Measurements from ENCODE around the gene GSE1. TPM values are rescaled to one million over a fixed set of nuclear protein-coding genes. Genes with fewer than 3 reads are reported as not detected.

GSE1 gene
- total and polyA plus RNA-seq, 2 of the 13 experiments (the other 11 are each of a cell fraction or from before 2014, with no cell fraction given) = 16.1 to 31.2 TPM

DNA sequence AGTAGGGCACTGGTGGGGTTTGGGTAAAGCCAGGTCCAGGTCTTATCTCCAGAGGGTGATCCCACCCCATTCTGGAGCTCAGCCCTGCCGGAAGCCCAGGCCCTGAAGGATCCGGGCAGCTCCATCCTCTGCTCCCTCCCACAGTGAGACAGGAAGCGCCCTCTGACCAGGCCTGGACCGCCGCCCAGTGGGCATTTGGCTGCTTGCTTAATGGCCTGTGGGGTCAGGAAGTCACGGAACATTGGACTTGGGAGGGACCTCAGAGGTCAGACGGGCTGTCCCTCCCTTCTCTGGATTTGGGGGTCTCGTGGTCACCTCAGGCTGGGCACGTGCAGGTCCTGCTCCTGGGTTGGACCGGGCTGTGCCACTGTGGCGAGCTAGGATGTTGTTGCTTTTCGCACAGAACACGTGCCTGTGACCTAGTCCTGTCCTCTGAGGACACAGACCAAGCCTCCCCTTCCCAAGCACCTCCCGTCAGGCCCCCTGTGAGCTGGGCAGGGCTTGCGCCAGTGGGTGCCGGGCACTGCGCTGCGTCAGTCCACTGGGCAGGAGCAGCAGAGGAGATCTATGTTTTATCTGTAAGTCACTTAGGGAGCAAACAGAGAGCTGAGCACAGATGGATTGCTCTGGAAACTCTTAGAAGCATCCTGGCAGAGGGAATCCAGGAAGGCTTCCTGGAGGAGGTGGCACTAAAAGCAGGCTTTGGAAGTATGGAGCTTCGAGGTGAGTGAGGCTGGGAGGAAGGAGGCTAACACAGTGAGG, 49.4 kb upstream of the GSE1 start (continued):
- TF ChIP-seq ZNF34 (CRISPR knock-in tag; IDR thresholded peaks at IDR 0.05; ENCODE audit: borderline replicate concordance) (peak; percentile 48; the same call in 1 of the 2 replicates), ZNF839 (CRISPR knock-in tag; IDR thresholded peaks at IDR 0.05; ENCODE audit: borderline replicate concordance) (peak; percentile 91; the same call in 1 of the 2 replicates), ZNF605 (CRISPR knock-in tag; IDR thresholded peaks at IDR 0.05) (0 out of 2 replicates have a peak, but pooled peaks have one; percentile 48), CREB1 (IDR thresholded peaks at IDR 0.05) (no peak), CREB1 (CRISPR knock-in tag; IDR thresholded peaks at IDR 0.05) (no peak), ZSCAN21 (CRISPR knock-in tag; IDR thresholded peaks at IDR 0.05; ENCODE audit: borderline replicate concordance) (no peak), ZNF562 (CRISPR knock-in tag; IDR thresholded peaks at IDR 0.05; ENCODE audit: borderline replicate concordance) (no peak), STAT5B (CRISPR knock-in tag; IDR thresholded peaks at IDR 0.05) (no peak), GABPB1 (CRISPR knock-in tag; IDR thresholded peaks at IDR 0.05) (peak; percentile 87), SP140L (CRISPR knock-in tag; IDR thresholded peaks at IDR 0.05; ENCODE audit: borderline replicate concordance) (no peak), ZC3H13 (CRISPR knock-in tag; IDR thresholded peaks at IDR 0.05) (no peak), PTBP1 (IDR thresholded peaks at IDR 0.05; ENCODE audit: low read depth, low read length, poor library complexity, severe bottlenecking) (no peak), HMG20B (CRISPR knock-in tag; conservative IDR thresholded peaks at IDR 0.05) (no peak; the same call in 1 of the 2 replicates)
- TF ChIP-seq, protein P1, sequence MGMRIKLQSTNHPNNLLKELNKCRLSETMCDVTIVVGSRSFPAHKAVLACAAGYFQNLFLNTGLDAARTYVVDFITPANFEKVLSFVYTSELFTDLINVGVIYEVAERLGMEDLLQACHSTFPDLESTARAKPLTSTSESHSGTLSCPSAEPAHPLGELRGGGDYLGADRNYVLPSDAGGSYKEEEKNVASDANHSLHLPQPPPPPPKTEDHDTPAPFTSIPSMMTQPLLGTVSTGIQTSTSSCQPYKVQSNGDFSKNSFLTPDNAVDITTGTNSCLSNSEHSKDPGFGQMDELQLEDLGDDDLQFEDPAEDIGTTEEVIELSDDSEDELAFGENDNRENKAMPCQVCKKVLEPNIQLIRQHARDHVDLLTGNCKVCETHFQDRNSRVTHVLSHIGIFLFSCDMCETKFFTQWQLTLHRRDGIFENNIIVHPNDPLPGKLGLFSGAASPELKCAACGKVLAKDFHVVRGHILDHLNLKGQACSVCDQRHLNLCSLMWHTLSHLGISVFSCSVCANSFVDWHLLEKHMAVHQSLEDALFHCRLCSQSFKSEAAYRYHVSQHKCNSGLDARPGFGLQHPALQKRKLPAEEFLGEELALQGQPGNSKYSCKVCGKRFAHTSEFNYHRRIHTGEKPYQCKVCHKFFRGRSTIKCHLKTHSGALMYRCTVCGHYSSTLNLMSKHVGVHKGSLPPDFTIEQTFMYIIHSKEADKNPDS (CRISPR knock-in tag; IDR thresholded peaks at IDR 0.05) = no peak
- TF ChIP-seq, protein P2, sequence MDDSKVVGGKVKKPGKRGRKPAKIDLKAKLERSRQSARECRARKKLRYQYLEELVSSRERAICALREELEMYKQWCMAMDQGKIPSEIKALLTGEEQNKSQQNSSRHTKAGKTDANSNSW (CRISPR knock-in tag; IDR thresholded peaks at IDR 0.05; ENCODE audit: borderline replicate concordance) = no peak
- TF ChIP-seq, protein P3, sequence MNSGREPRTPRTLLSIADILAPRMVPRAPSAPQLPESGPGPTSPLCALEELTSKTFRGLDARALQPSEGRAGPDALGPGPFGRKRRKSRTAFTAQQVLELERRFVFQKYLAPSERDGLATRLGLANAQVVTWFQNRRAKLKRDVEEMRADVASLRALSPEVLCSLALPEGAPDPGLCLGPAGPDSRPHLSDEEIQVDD (CRISPR knock-in tag; IDR thresholded peaks at IDR 0.05; ENCODE audit: borderline replicate concordance) = no peak
- TF ChIP-seq, protein P4, sequence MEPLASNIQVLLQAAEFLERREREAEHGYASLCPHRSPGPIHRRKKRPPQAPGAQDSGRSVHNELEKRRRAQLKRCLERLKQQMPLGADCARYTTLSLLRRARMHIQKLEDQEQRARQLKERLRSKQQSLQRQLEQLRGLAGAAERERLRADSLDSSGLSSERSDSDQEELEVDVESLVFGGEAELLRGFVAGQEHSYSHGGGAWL (CRISPR knock-in tag; IDR thresholded peaks at IDR 0.05) = no peak
- TF ChIP-seq, protein P5, sequence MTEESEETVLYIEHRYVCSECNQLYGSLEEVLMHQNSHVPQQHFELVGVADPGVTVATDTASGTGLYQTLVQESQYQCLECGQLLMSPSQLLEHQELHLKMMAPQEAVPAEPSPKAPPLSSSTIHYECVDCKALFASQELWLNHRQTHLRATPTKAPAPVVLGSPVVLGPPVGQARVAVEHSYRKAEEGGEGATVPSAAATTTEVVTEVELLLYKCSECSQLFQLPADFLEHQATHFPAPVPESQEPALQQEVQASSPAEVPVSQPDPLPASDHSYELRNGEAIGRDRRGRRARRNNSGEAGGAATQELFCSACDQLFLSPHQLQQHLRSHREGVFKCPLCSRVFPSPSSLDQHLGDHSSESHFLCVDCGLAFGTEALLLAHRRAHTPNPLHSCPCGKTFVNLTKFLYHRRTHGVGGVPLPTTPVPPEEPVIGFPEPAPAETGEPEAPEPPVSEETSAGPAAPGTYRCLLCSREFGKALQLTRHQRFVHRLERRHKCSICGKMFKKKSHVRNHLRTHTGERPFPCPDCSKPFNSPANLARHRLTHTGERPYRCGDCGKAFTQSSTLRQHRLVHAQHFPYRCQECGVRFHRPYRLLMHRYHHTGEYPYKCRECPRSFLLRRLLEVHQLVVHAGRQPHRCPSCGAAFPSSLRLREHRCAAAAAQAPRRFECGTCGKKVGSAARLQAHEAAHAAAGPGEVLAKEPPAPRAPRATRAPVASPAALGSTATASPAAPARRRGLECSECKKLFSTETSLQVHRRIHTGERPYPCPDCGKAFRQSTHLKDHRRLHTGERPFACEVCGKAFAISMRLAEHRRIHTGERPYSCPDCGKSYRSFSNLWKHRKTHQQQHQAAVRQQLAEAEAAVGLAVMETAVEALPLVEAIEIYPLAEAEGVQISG (CRISPR knock-in tag; IDR thresholded peaks at IDR 0.05) = peak; percentile 61; the same call in 1 of the 2 replicates
- TF ChIP-seq, protein P6, sequence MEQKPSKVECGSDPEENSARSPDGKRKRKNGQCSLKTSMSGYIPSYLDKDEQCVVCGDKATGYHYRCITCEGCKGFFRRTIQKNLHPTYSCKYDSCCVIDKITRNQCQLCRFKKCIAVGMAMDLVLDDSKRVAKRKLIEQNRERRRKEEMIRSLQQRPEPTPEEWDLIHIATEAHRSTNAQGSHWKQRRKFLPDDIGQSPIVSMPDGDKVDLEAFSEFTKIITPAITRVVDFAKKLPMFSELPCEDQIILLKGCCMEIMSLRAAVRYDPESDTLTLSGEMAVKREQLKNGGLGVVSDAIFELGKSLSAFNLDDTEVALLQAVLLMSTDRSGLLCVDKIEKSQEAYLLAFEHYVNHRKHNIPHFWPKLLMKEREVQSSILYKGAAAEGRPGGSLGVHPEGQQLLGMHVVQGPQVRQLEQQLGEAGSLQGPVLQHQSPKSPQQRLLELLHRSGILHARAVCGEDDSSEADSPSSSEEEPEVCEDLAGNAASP (CRISPR knock-in tag; IDR thresholded peaks at IDR 0.05; ENCODE audit: borderline replicate concordance) = peak; percentile 74; the same call in 1 of the 2 replicates
